ENCODE results near the gene ANKFN1.

DNA sequence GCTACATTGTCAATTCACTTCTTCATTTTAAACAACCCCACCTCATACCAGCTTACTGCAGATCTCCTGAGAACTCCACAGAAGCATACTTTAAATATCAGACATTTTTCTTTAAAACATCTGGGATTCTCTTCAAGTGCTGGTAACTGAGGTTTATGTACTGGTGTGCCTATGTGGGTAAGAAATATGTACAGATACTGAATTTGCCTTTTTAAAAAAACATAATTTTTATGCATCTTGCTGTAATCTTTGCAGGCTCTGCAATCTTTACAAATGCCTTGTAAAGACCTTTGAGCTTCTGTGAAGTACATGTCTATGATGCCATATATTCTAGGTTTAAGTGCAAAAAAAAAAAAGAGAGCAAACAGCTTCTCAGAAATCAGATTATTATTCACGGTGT is 312.6 kb downstream of the ANKFN1 start:
- TF ChIP-seq GATA2 (IDR thresholded peaks at IDR 0.05; ENCODE audit: low read depth, low read length): no peak
- TF ChIP-seq GATA3 (IDR thresholded peaks at IDR 0.05; ENCODE audit: low read depth, low read length): no peak

All from SH-SY5Y (cell line).